ENCODE results near the gene IER5L.
"Not testable (repeated sequence)": the region's sequence is repeated elsewhere in the genome, so short reads cannot be mapped to it uniquely, and the experiment has no call there.

Gene IER5L

GRCh38 chr9:129193655-129194054 is 15.6 kb upstream of the IER5L start:
- H3K4me1 ChIP-seq (ENCODE audit: insufficient read depth, low read length) = peaks cover 6% of the 10 kb centered on the region; the same call in 1 of the 2 replicates
- H3K9me3 ChIP-seq (ENCODE audit: insufficient read depth, low read depth, low read length) = no peaks in the 10 kb centered on the region
- H3K4me3 ChIP-seq (ENCODE audit: low read length) = no peak overlapping the region
- H3K27me3 ChIP-seq (ENCODE audit: insufficient read depth, low read length) = peaks cover 33% of the 10 kb centered on the region
- H3K9ac ChIP-seq (ENCODE audit: low read depth, low read length) = no peak overlapping the region
- 78% methylated on average over 7 of the region's 7 CpGs for WGBS
- no peak overlapping the region for H3K27ac ChIP-seq (ENCODE audit: low read depth, low read length)
- H3K36me3 ChIP-seq (ENCODE audit: insufficient read depth, low read length) = no peaks in the 10 kb centered on the region

- Histone ChIP-seq H3K27ac (ENCODE audit: low read depth, low read length) (no peak overlapping the region), H3K36me3 (ENCODE audit: insufficient read depth, low read length) (no peaks in the 10 kb centered on the region), H3K27me3 (ENCODE audit: insufficient read depth, low read length) (peaks cover 21% of the 10 kb centered on the region), H3K4me1 (ENCODE audit: insufficient read depth, low read length) (no peaks in the 10 kb centered on the region), H3K4me3 (ENCODE audit: low read length) (no peak overlapping the region), H3K9me3 (ENCODE audit: insufficient read depth, low read depth, low read length) (peaks cover 6% of the 10 kb centered on the region; the same call in 1 of the 2 replicates), H3K9ac (ENCODE audit: low read depth, low read length) (no peak overlapping the region)
- 94% methylated on average over 7 of the region's 7 CpGs for WGBS
These were observed 13.2 kb upstream of the IER5L start for GRCh38 chr9:129191234-129191633.

GRCh38 chr9:129189971-129190370 is 11.9 kb upstream of the IER5L start:
- H3K36me3 ChIP-seq (ENCODE audit: insufficient read depth, low read length); H3K9ac ChIP-seq (ENCODE audit: low read depth, low read length); H3K9me3 ChIP-seq (ENCODE audit: insufficient read depth, low read depth, low read length); H3K27ac ChIP-seq (ENCODE audit: low read depth, low read length); H3K4me1 ChIP-seq (ENCODE audit: insufficient read depth, low read length); H3K4me3 ChIP-seq (ENCODE audit: low read length): not testable (repeated sequence)
- H3K27me3 ChIP-seq (ENCODE audit: insufficient read depth, low read length) = peaks cover 13% of the 10 kb centered on the region
- 95% methylated on average over 8 of the region's 8 CpGs for WGBS

GRCh38 chr9:129187042-129187441 is 9.0 kb upstream of the IER5L start:
- WGBS = 79% methylated on average over 1 of the region's 1 CpG

GRCh38 chr9:129185991-129186390 is 7.9 kb upstream of the IER5L start:
- Histone ChIP-seq H3K4me3 (ENCODE audit: low read length) (no peak overlapping the region), H3K36me3 (ENCODE audit: insufficient read depth, low read length) (no peaks in the 10 kb centered on the region), H3K9me3 (ENCODE audit: insufficient read depth, low read depth, low read length) (peaks cover 6% of the 10 kb centered on the region; the same call in 1 of the 2 replicates), H3K4me1 (ENCODE audit: insufficient read depth, low read length) (no peaks in the 10 kb centered on the region), H3K9ac (ENCODE audit: low read depth, low read length) (no peak overlapping the region), H3K27ac (ENCODE audit: low read depth, low read length) (no peak overlapping the region), H3K27me3 (ENCODE audit: insufficient read depth, low read length) (peaks cover 33% of the 10 kb centered on the region)
- WGBS = 84% methylated on average over 10 of the region's 10 CpGs

More at GRCh38 chr9:129187042-129187441, 9.0 kb upstream of the IER5L start:
- Histone ChIP-seq H3K36me3 (ENCODE audit: insufficient read depth, low read length) (no peaks in the 10 kb centered on the region), H3K27me3 (ENCODE audit: insufficient read depth, low read length) (peaks cover 23% of the 10 kb centered on the region), H3K4me1 (ENCODE audit: insufficient read depth, low read length) (no peaks in the 10 kb centered on the region), H3K27ac (ENCODE audit: low read depth, low read length) (no peak overlapping the region), H3K4me3 (ENCODE audit: low read length) (no peak overlapping the region), H3K9ac (ENCODE audit: low read depth, low read length) (no peak overlapping the region), H3K9me3 (ENCODE audit: insufficient read depth, low read depth, low read length) (peaks cover 6% of the 10 kb centered on the region; the same call in 1 of the 2 replicates)

- H3K36me3 ChIP-seq (ENCODE audit: insufficient read depth, low read length) = no peaks in the 10 kb centered on the region
- no peak overlapping the region for H3K9ac ChIP-seq (ENCODE audit: low read depth, low read length)
- WGBS = 93% methylated on average over 6 of the region's 6 CpGs
- peaks cover 39% of the 10 kb centered on the region for H3K27me3 ChIP-seq (ENCODE audit: insufficient read depth, low read length)
- no peak overlapping the region for H3K4me3 ChIP-seq (ENCODE audit: low read length)
- H3K9me3 ChIP-seq (ENCODE audit: insufficient read depth, low read depth, low read length) = peaks cover 6% of the 10 kb centered on the region; the same call in 1 of the 2 replicates
- H3K27ac ChIP-seq (ENCODE audit: low read depth, low read length) = no peak overlapping the region
- no peaks in the 10 kb centered on the region for H3K4me1 ChIP-seq (ENCODE audit: insufficient read depth, low read length)
These were observed 7.3 kb upstream of the IER5L start for GRCh38 chr9:129185402-129185801.

GRCh38 chr9:129184596-129185122 is 6.6 kb upstream of the IER5L start:
- no peak overlapping the region for H3K27ac ChIP-seq (ENCODE audit: low read depth, low read length)
- no peak overlapping the region for H3K4me3 ChIP-seq (ENCODE audit: low read length)
- peaks cover 46% of the 10 kb centered on the region for H3K27me3 ChIP-seq (ENCODE audit: insufficient read depth, low read length)
- H3K9ac ChIP-seq (ENCODE audit: low read depth, low read length) = no peak overlapping the region
- 78% methylated on average over 9 of the region's 9 CpGs for WGBS
- no peaks in the 10 kb centered on the region for H3K36me3 ChIP-seq (ENCODE audit: insufficient read depth, low read length)
- peaks cover 6% of the 10 kb centered on the region; the same call in 1 of the 2 replicates for H3K9me3 ChIP-seq (ENCODE audit: insufficient read depth, low read depth, low read length)
- H3K4me1 ChIP-seq (ENCODE audit: insufficient read depth, low read length) = no peaks in the 10 kb centered on the region

- Histone ChIP-seq H3K36me3 (ENCODE audit: insufficient read depth, low read length) (no peaks in the 10 kb centered on the region), H3K9ac (ENCODE audit: low read depth, low read length) (no peak overlapping the region), H3K4me1 (ENCODE audit: insufficient read depth, low read length) (peaks cover 5% of the 10 kb centered on the region; the same call in 1 of the 2 replicates), H3K27ac (ENCODE audit: low read depth, low read length) (no peak overlapping the region), H3K4me3 (ENCODE audit: low read length) (no peak overlapping the region), H3K27me3 (ENCODE audit: insufficient read depth, low read length) (peaks cover 51% of the 10 kb centered on the region), H3K9me3 (ENCODE audit: insufficient read depth, low read depth, low read length) (peaks cover 6% of the 10 kb centered on the region; the same call in 1 of the 2 replicates)
- WGBS = 88% methylated on average over 7 of the region's 7 CpGs
These were observed 6.1 kb upstream of the IER5L start for GRCh38 chr9:129184219-129184524.

- Histone ChIP-seq H3K27ac (ENCODE audit: low read depth, low read length) (no peak overlapping the region), H3K9ac (ENCODE audit: low read depth, low read length) (no peak overlapping the region), H3K4me1 (ENCODE audit: insufficient read depth, low read length) (peaks cover 7% of the 10 kb centered on the region; the same call in 1 of the 2 replicates), H3K27me3 (ENCODE audit: insufficient read depth, low read length) (peaks cover 53% of the 10 kb centered on the region), H3K4me3 (ENCODE audit: low read length) (no peak overlapping the region), H3K36me3 (ENCODE audit: insufficient read depth, low read length) (no peaks in the 10 kb centered on the region), H3K9me3 (ENCODE audit: insufficient read depth, low read depth, low read length) (peaks cover 6% of the 10 kb centered on the region; the same call in 1 of the 2 replicates)
- 74% methylated on average over 6 of the region's 6 CpGs for WGBS
These were observed 5.6 kb upstream of the IER5L start for GRCh38 chr9:129183495-129184218.

GRCh38 chr9:129182625-129183494 is 4.8 kb upstream of the IER5L start:
- peaks cover 8% of the 10 kb centered on the region; the same call in 1 of the 2 replicates for H3K4me1 ChIP-seq (ENCODE audit: insufficient read depth, low read length)
- no peak overlapping the region for H3K27ac ChIP-seq (ENCODE audit: low read depth, low read length)
- no peak overlapping the region for H3K9ac ChIP-seq (ENCODE audit: low read depth, low read length)
- peaks cover 58% of the 10 kb centered on the region for H3K27me3 ChIP-seq (ENCODE audit: insufficient read depth, low read length)
- H3K4me3 ChIP-seq (ENCODE audit: low read length) = no peak overlapping the region
- no peaks in the 10 kb centered on the region for H3K36me3 ChIP-seq (ENCODE audit: insufficient read depth, low read length)
- WGBS = 32% methylated on average over 19 of the region's 20 CpGs
- peaks cover 6% of the 10 kb centered on the region; the same call in 1 of the 2 replicates for H3K9me3 ChIP-seq (ENCODE audit: insufficient read depth, low read depth, low read length)

GRCh38 chr9:129182122-129182521 is 4.1 kb upstream of the IER5L start:
- WGBS = 74% methylated on average over 4 of the region's 4 CpGs
- peaks cover 8% of the 10 kb centered on the region; the same call in 1 of the 2 replicates for H3K4me1 ChIP-seq (ENCODE audit: insufficient read depth, low read length)
- H3K9me3 ChIP-seq (ENCODE audit: insufficient read depth, low read depth, low read length) = peaks cover 3% of the 10 kb centered on the region; the same call in 1 of the 2 replicates
- H3K27ac ChIP-seq (ENCODE audit: low read depth, low read length) = no peak overlapping the region
- H3K9ac ChIP-seq (ENCODE audit: low read depth, low read length) = no peak overlapping the region
- H3K27me3 ChIP-seq (ENCODE audit: insufficient read depth, low read length) = peaks cover 63% of the 10 kb centered on the region
- no peak overlapping the region for H3K4me3 ChIP-seq (ENCODE audit: low read length)
- no peaks in the 10 kb centered on the region for H3K36me3 ChIP-seq (ENCODE audit: insufficient read depth, low read length)

All from HUES64 (cell line).